Gastroesophageal sphincter (tissue), 3 donors: ENCODE results near the gene HIP1.

Experiments
- POLR2A ChIP-seq, 2 donors: fragments of 450-650 bp; IDR thresholded peaks; one replicate each; pipeline ENCODE4 v1.6.1; 2017; ENCODE audit warnings: antibody characterized with exemption in 2 of 2, mild to moderate bottlenecking in 2 of 2, moderate library complexity in 1 of 2
- POLR2AphosphoS5 ChIP-seq: sonication (generic); formaldehyde crosslinking; IDR thresholded peaks from one replicate; pipeline ENCODE4 v1.6.1; 2017; ENCODE audit warnings: antibody characterized with exemption
- TF ChIP-seq, protein P1 (sequence below), 4 experiments: fragments of 200-600 bp in 2 of 4; fragments of 450-650 bp in 2 of 4; sonication (generic) in 1 of 4; IDR thresholded peaks; one replicate each; pipeline ENCODE4 v1.5.1; 2017 to 2019; ENCODE audit warnings: antibody characterized with exemption in 4 of 4, mild to moderate bottlenecking in 2 of 4, moderate library complexity in 2 of 4

DNA sequence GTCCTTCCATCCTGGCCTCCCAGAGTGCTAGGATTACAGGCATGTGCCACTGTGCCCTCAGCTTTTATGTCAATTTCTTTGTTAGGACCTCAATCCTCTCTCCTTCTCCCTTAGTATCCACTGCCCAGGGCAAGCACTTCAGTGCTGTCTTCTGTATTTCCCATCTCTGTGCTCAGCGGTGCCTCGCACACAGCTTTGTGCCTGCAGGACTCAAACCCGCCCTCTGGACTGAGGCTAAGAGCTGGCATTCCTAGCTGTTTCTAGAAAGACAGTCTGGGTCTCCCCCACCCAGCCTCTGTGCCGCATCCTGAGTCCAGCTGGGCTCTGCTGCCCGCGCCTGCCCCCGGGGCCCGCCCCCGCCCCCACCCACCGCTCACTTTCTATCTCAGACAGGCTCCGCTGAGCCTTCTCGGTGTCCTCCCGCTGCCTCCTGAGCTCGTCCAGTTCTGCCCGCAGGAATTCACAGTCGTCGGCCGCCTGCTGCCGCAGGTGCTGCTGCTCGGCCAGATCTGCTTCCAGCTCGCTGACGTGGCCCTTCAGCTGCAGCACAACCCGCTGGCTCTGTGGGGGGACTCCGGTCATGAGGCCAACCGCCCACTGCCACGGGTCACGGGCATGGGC is 179.3 kb downstream of the HIP1 start:
- TF ChIP-seq POLR2AphosphoS5 (no peak), POLR2A (IDR thresholded peaks at IDR 0.05) (no peak)
- TF ChIP-seq, protein P1, sequence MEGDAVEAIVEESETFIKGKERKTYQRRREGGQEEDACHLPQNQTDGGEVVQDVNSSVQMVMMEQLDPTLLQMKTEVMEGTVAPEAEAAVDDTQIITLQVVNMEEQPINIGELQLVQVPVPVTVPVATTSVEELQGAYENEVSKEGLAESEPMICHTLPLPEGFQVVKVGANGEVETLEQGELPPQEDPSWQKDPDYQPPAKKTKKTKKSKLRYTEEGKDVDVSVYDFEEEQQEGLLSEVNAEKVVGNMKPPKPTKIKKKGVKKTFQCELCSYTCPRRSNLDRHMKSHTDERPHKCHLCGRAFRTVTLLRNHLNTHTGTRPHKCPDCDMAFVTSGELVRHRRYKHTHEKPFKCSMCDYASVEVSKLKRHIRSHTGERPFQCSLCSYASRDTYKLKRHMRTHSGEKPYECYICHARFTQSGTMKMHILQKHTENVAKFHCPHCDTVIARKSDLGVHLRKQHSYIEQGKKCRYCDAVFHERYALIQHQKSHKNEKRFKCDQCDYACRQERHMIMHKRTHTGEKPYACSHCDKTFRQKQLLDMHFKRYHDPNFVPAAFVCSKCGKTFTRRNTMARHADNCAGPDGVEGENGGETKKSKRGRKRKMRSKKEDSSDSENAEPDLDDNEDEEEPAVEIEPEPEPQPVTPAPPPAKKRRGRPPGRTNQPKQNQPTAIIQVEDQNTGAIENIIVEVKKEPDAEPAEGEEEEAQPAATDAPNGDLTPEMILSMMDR (IDR thresholded peaks at IDR 0.05) = no peak
